DND-41 (cell line): ENCODE measurements around the gene ASAH2.

Experiments
- ATAC-seq: fragments of 200-7000 bp; cut with Tn5 transposase; 3 replicates; pipeline ENCODE4 v1.9.1; 2021; ENCODE audit warnings: low read depth; ENCODE audit not compliant: insufficient read depth
- DNase-seq: peaks from one replicate; pipeline ENCODE4 v3.0.0-alpha.2; 2020
- H2AFZ ChIP-seq: 2 replicates; pipeline ENCODE4 v1.6.0; 2012; ENCODE audit warnings: low read depth, low read length
- H3K27ac ChIP-seq: 2 replicates; pipeline ENCODE4 v1.5.1; 2012; ENCODE audit warnings: low read length, inconsistent platforms
- H3K27me3 ChIP-seq: fragments of 200-600 bp; sonication (generic); 2 replicates; pipeline ENCODE4 v1.6.0; 2012; ENCODE audit warnings: low read length, mild to moderate bottlenecking, inconsistent platforms; ENCODE audit not compliant: insufficient read depth, poor library complexity
- H3K36me3 ChIP-seq: 2 replicates; pipeline ENCODE4 v1.5.1; 2012; ENCODE audit warnings: low read length, inconsistent platforms; ENCODE audit not compliant: insufficient read depth
- H3K4me1 ChIP-seq: 2 replicates; pipeline ENCODE4 v1.5.1; 2012; ENCODE audit warnings: mild to moderate bottlenecking, low read length; ENCODE audit not compliant: insufficient read depth
- H3K4me2 ChIP-seq: 2 replicates; pipeline ENCODE4 v1.6.0; 2012; ENCODE audit warnings: mild to moderate bottlenecking, moderate library complexity, low read length, inconsistent platforms; ENCODE audit not compliant: insufficient read depth
- H3K4me3 ChIP-seq, 2 experiments: fragments of 200-600 bp in 1 of 2; shearing (Covaris generic) in 1 of 2; 2 replicates each; pipeline ENCODE4 v1.5.1; 2012 to 2016; ENCODE audit warnings: inconsistent platforms in 2 of 2, low read length in 2 of 2, mild to moderate bottlenecking in 2 of 2, low read depth in 1 of 2, moderate library complexity in 1 of 2
- H3K79me2 ChIP-seq: 2 replicates; pipeline ENCODE4 v1.6.0; 2012; ENCODE audit warnings: low read length, inconsistent platforms; ENCODE audit not compliant: insufficient read depth
- H3K9ac ChIP-seq: 2 replicates; pipeline ENCODE4 v1.6.0; 2012; ENCODE audit warnings: low read depth, mild to moderate bottlenecking, inconsistent platforms, low read length, moderate library complexity
- H3K9me3 ChIP-seq: 2 replicates; pipeline ENCODE4 v1.5.1; 2012; ENCODE audit warnings: low read length, moderate library complexity, mild to moderate bottlenecking, inconsistent platforms; ENCODE audit not compliant: insufficient read depth, severe bottlenecking
- H4K20me1 ChIP-seq: 2 replicates; pipeline ENCODE4 v1.6.0; 2012; ENCODE audit warnings: low read length; ENCODE audit not compliant: insufficient read depth
- CTCF ChIP-seq: IDR thresholded peaks from 2 replicates; pipeline ENCODE4 v1.5.1; 2012; ENCODE audit warnings: borderline replicate concordance, low read length, moderate library complexity, mild to moderate bottlenecking; ENCODE audit not compliant: poor library complexity, severe bottlenecking; ENCODE audit errors: extremely low read depth
- EZH2 ChIP-seq: IDR thresholded peaks from 3 replicates; pipeline ENCODE4 v1.6.1; 2012; ENCODE audit warnings: borderline replicate concordance, low read depth, mild to moderate bottlenecking, moderate library complexity, low read length, inconsistent platforms; ENCODE audit not compliant: severe bottlenecking

The ASAH2 gene

GRCh38 chr10:50216418-50216817 is 34.9 kb downstream of the ASAH2 start:
- H3K4me3 ChIP-seq, result no peak overlapping the region
- H3K27me3 ChIP-seq, result no peaks in the 10 kb centered on the region
- H3K36me3 ChIP-seq, result no peaks in the 10 kb centered on the region
- no peak overlapping the region for H2AFZ ChIP-seq
- no peaks in the 10 kb centered on the region for H3K79me2 ChIP-seq
- no peak overlapping the region for H3K27ac ChIP-seq
- ATAC-seq, result no peak
- no peak for DNase-seq
- no peaks in the 10 kb centered on the region for H3K9me3 ChIP-seq
- H3K4me1 ChIP-seq, result no peaks in the 10 kb centered on the region
- TF ChIP-seq CTCF (no peak), EZH2 (no peak)
- H3K4me2 ChIP-seq, result no peak overlapping the region
- H3K9ac ChIP-seq, result no peak overlapping the region
- no peaks in the 10 kb centered on the region for H4K20me1 ChIP-seq

GRCh38 chr10:50211670-50212069 is 39.6 kb downstream of the ASAH2 start:
- no peak for ATAC-seq
- Histone ChIP-seq H3K4me2 (no peak overlapping the region), H3K27ac (no peak overlapping the region), H3K4me3 (no peak overlapping the region), H4K20me1 (no peaks in the 10 kb centered on the region), H3K27me3 (no peaks in the 10 kb centered on the region), H3K9me3 (no peaks in the 10 kb centered on the region), H2AFZ (no peak overlapping the region), H3K36me3 (no peaks in the 10 kb centered on the region), H3K79me2 (no peaks in the 10 kb centered on the region), H3K9ac (no peak overlapping the region), H3K4me1 (no peaks in the 10 kb centered on the region)
- DNase-seq, result no peak
- no peak for TF ChIP-seq EZH2
- TF ChIP-seq CTCF, result no peak

- TF ChIP-seq EZH2, result no peak
- TF ChIP-seq CTCF, result no peak
- Histone ChIP-seq H4K20me1 (no peaks in the 10 kb centered on the region), H3K27ac (no peak overlapping the region), H3K79me2 (no peaks in the 10 kb centered on the region), H3K9ac (no peak overlapping the region), H3K4me1 (no peaks in the 10 kb centered on the region), H3K36me3 (no peaks in the 10 kb centered on the region), H3K4me2 (no peak overlapping the region), H3K9me3 (no peaks in the 10 kb centered on the region), H3K27me3 (no peaks in the 10 kb centered on the region), H2AFZ (no peak overlapping the region), H3K4me3 (no peak overlapping the region)
- no peak for ATAC-seq
- DNase-seq, result no peak
These were observed 40.4 kb downstream of the ASAH2 start for GRCh38 chr10:50210876-50211275.
